ENCODE data around the gene ASB4.
"Not testable (repeated sequence)": the region's sequence is repeated elsewhere in the genome, so short reads cannot be mapped to it uniquely, and the experiment has no call there.

Gene ASB4

DNA sequence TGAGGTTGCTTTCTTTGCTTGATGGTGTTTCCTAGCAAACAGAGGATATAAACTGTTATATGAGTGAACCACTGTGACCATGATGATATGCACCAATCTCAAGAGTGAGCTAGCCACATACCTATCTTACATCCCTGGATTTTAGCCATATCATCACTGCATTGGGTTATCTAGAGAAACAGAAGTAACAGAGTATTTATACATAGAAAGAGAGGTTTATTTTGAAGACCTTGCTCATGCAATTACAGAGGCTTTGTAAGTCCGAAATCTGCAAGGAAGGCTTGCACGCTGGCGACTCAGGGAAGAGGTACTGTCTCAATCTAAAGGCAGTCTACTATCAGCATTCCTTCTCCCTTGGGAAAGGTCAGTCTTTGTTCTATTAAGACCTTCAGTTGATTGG is 39.1 kb upstream of the ASB4 start:
- Histone ChIP-seq H3K36me3 (ENCODE audit: control insufficient read depth, insufficient read depth, low read length) (no peaks in the 10 kb centered on the region), H3K27me3 (replicated peaks; ENCODE audit: control insufficient read depth, insufficient read depth, low read length) (no peaks in the 10 kb centered on the region), H3K4me3 (replicated peaks; ENCODE audit: low read depth, low read length) (no peak overlapping the region)
- DNase-seq (ENCODE audit: extremely low read depth, insufficient read length) = no peak
- TF ChIP-seq, protein P1, sequence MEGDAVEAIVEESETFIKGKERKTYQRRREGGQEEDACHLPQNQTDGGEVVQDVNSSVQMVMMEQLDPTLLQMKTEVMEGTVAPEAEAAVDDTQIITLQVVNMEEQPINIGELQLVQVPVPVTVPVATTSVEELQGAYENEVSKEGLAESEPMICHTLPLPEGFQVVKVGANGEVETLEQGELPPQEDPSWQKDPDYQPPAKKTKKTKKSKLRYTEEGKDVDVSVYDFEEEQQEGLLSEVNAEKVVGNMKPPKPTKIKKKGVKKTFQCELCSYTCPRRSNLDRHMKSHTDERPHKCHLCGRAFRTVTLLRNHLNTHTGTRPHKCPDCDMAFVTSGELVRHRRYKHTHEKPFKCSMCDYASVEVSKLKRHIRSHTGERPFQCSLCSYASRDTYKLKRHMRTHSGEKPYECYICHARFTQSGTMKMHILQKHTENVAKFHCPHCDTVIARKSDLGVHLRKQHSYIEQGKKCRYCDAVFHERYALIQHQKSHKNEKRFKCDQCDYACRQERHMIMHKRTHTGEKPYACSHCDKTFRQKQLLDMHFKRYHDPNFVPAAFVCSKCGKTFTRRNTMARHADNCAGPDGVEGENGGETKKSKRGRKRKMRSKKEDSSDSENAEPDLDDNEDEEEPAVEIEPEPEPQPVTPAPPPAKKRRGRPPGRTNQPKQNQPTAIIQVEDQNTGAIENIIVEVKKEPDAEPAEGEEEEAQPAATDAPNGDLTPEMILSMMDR (IDR thresholded peaks at IDR 0.05; ENCODE audit: insufficient read depth, low read length, poor library complexity, severe bottlenecking) = no peak

DNA sequence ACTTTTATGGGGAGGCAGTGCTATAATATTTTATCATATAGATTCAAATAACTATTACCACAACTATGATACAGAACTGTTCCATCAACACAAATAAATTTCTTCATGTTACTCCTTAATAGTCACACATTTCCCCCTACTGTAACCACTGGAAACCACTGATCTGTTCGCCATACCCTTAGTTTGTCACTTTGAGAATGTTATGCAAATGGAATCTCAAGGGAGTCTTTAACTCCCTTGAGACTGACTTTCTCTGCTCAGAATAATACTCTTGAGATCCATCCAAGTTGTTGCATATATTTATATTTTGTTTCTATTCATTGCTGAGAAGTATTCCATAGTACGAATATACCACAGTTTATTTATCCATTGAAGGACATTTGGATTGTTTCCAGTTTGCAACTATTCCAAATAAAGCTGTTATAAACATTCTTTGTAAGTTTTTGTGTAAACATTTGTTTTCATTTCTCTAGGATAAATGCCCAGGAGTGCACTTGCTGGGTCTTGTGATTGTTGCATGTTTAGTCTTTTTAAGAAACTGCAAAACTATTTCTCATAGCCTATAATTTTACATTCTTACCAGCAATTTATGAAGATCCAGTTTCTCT is 31.2 kb upstream of the ASB4 start:
- TF ChIP-seq, protein P1 (IDR thresholded peaks at IDR 0.05; ENCODE audit: insufficient read depth, low read length, poor library complexity, severe bottlenecking) = no peak
- Histone ChIP-seq H3K4me3 (replicated peaks; ENCODE audit: low read depth, low read length) (no peak overlapping the region), H3K27me3 (replicated peaks; ENCODE audit: control insufficient read depth, insufficient read depth, low read length) (no peaks in the 10 kb centered on the region), H3K36me3 (ENCODE audit: control insufficient read depth, insufficient read depth, low read length) (no peaks in the 10 kb centered on the region)
- no peak for DNase-seq (ENCODE audit: extremely low read depth, insufficient read length)

DNA sequence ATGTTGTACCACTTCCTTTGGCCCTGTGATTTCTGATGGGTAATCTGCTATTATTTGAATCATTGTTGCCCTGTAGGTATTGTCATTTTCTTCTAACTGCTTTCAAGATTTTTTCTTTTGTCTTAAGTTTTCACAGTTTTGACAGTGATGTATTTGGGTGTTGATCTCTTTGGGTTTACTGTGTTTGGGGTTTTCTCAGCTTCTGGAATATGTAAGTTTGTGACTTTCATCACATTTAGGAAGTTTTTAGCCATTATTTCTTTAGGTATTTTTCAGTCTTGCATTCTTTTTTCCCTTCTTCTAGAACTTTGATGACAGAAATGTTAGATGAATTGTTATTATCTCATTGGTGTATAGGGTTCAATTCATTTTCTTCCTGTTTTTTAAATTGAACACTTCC is 27.8 kb upstream of the ASB4 start:
- Histone ChIP-seq H3K27me3 (replicated peaks; ENCODE audit: control insufficient read depth, insufficient read depth, low read length) (no peaks in the 10 kb centered on the region), H3K4me3 (replicated peaks; ENCODE audit: low read depth, low read length) (no peak overlapping the region), H3K36me3 (ENCODE audit: control insufficient read depth, insufficient read depth, low read length) (no peaks in the 10 kb centered on the region)
- TF ChIP-seq, protein P1 (IDR thresholded peaks at IDR 0.05; ENCODE audit: insufficient read depth, low read length, poor library complexity, severe bottlenecking) = no peak
- DNase-seq (ENCODE audit: extremely low read depth, insufficient read length) = no peak

DNA sequence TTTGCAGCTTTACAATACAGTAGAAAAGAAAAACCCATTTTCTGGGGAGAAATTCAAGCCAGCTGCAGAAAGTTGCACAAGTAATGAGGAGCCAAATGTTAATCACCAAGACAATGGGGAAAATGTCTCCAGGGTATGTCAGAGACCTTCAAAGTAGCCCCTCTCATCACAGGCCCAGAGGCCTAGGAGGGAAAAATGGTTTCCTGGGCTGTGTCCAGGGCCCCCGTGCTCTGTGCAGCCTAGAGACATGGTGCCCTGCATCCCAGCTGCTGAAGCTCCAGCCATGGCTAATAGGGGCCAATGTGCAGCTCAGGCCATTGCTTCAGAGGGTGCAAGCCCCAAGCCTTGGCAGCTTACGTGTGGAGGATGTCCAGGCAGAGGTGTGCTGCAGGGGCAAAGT is 25.1 kb upstream of the ASB4 start:
- DNase-seq (ENCODE audit: extremely low read depth, insufficient read length); H3K27me3 ChIP-seq (replicated peaks; ENCODE audit: control insufficient read depth, insufficient read depth, low read length); H3K36me3 ChIP-seq (ENCODE audit: control insufficient read depth, insufficient read depth, low read length); H3K4me3 ChIP-seq (replicated peaks; ENCODE audit: low read depth, low read length): not testable (repeated sequence)

DNA sequence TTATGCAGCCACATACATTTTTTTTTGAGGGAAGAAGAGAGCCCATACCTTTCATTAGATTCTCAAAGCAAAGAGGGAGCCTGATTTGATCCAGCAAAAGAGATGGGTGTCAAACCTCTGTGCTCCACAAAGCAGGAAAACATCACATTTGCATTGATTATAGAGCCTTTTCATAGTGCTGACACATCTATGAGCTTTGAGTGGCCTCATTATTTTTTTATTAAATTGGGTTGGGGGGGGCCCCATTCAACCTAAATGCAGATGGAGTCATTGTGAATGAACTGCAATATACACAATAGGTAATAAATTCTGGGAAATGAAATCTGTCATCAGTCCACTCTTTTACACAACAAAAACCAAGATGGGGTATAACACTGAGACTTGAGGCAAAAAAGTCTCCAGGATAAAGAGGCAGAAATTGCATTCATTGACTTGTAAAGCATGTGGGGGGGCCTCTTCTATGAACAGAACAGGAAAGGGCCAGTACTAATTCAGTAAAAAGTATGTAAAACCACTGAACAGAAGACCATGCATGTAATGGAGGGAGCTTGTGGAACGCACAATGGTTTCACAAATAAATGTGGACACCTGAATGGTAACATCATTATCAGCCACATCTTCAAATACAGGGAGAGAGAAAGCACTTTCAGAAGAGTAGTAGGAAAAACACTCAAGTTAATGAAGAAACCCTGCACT is 17.7 kb upstream of the ASB4 start:
- no peaks in the 10 kb centered on the region for H3K36me3 ChIP-seq (ENCODE audit: control insufficient read depth, insufficient read depth, low read length)
- TF ChIP-seq, protein P1 (IDR thresholded peaks at IDR 0.05; ENCODE audit: insufficient read depth, low read length, poor library complexity, severe bottlenecking) = no peak
- no peak overlapping the region for H3K4me3 ChIP-seq (replicated peaks; ENCODE audit: low read depth, low read length)
- no peak for DNase-seq (ENCODE audit: extremely low read depth, insufficient read length)
- no peaks in the 10 kb centered on the region for H3K27me3 ChIP-seq (replicated peaks; ENCODE audit: control insufficient read depth, insufficient read depth, low read length)

DNA sequence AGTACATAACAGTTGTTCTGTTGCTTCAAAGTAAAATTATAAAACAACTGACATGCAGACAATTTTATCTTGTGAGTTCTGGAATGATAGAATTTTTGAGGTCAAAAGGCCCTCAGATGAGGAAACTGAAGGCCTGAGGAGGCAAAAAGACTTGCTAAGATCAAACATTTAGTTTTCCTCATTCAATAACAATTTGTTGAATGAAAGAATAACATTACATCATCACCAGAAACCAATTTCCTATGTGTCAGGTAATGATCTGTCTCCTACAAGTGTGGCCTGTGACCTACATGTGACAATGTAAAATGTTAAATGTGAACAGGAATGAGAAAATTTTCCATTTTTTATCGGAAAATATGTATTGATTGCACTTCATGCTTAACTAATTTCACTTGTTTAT is 16.6 kb upstream of the ASB4 start:
- H3K36me3 ChIP-seq (ENCODE audit: control insufficient read depth, insufficient read depth, low read length) = no peaks in the 10 kb centered on the region

More for the DNA sequence above, 16.6 kb upstream of the ASB4 start:
- H3K27me3 ChIP-seq (replicated peaks; ENCODE audit: control insufficient read depth, insufficient read depth, low read length) = no peaks in the 10 kb centered on the region
- H3K4me3 ChIP-seq (replicated peaks; ENCODE audit: low read depth, low read length) = no peak overlapping the region
- TF ChIP-seq, protein P1 (IDR thresholded peaks at IDR 0.05; ENCODE audit: insufficient read depth, low read length, poor library complexity, severe bottlenecking) = no peak
- no peak for DNase-seq (ENCODE audit: extremely low read depth, insufficient read length)
